NT2/D1 (cell line): Measurements from ENCODE around the gene SWT1.

Experiments used
- DNase-seq: peaks from one replicate; pipeline ENCODE4 v3.0.0-alpha.2; 2011; ENCODE audit warnings: low read depth, low spot score
- H3K27me3 ChIP-seq: 2 replicates; pipeline ENCODE4 v1.6.0; 2011; ENCODE audit warnings: mild to moderate bottlenecking; ENCODE audit not compliant: insufficient read length, insufficient read depth
- H3K36me3 ChIP-seq: 2 replicates; pipeline ENCODE4 v1.6.1; 2011; ENCODE audit warnings: mild to moderate bottlenecking, low read length, mixed read lengths; ENCODE audit not compliant: insufficient read depth, insufficient read length
- H3K4me1 ChIP-seq: 2 replicates; pipeline ENCODE4 v1.5.1; 2011; ENCODE audit not compliant: insufficient read depth, insufficient read length
- H3K4me3 ChIP-seq: 2 replicates; pipeline ENCODE4 v1.5.1; 2011; ENCODE audit warnings: low read depth; ENCODE audit not compliant: insufficient read length
- H3K9ac ChIP-seq: 2 replicates; pipeline ENCODE4 v1.6.0; 2011; ENCODE audit warnings: low read depth; ENCODE audit not compliant: insufficient read length
- H3K9me3 ChIP-seq: 2 replicates; pipeline ENCODE4 v1.5.1; 2011; ENCODE audit warnings: mild to moderate bottlenecking, low read length; ENCODE audit not compliant: insufficient read depth
- SUZ12 ChIP-seq: IDR thresholded peaks from 2 replicates; pipeline ENCODE4 v1.6.1; 2011; ENCODE audit not compliant: insufficient read length, insufficient read depth; ENCODE audit errors: extremely low read depth
- YY1 ChIP-seq: IDR thresholded peaks from 2 replicates; pipeline ENCODE4 v1.6.1; 2011; ENCODE audit not compliant: insufficient read length, insufficient read depth
- ZNF274 ChIP-seq: IDR thresholded peaks from 2 replicates; pipeline ENCODE4 v1.6.1; 2011; ENCODE audit warnings: mild to moderate bottlenecking, low read depth, low read length

The SWT1 gene

DNA sequence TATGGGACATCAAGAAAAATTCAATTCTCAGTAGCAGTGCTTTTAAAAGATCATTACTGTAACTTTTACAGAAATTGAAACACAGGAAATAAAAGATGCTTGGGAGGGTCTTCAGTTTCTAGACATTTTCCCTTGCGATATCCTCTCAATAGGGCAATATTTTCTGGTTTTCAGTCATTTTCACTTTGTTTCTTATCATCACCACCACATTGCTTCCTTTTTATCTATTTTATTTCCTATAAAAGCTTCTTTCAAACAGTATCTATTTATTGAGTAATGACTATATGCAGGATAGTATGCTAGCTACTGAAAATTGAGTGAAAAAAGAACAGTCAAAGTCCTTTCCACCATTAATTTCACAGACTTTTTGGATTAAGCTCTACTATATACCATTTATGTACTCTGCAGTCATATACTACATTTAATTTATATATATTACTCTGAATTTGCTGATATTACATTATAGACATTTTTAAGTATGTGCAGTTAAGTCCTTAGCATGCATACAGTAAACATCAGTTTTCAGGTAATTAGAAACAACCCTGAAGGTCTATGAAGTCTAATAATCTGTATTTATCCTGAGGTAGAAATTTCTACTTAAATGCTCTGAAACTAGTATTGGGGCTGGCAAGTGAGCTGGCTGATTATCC lies 18.9 kb upstream of the SWT1 start:
- no peak for DNase-seq
- no peaks in the 10 kb centered on the region for H3K27me3 ChIP-seq
- peaks cover 52% of the 10 kb centered on the region for H3K36me3 ChIP-seq
- no peak overlapping the region for H3K9ac ChIP-seq
- no peak overlapping the region for H3K4me3 ChIP-seq
- 0 out of 2 replicates have a peak, but pooled peaks cover 3% of the 10 kb centered on the region for H3K9me3 ChIP-seq
- TF ChIP-seq SUZ12 (no peak), ZNF274 (no peak), YY1 (no peak)
- no peaks in the 10 kb centered on the region for H3K4me1 ChIP-seq

DNA sequence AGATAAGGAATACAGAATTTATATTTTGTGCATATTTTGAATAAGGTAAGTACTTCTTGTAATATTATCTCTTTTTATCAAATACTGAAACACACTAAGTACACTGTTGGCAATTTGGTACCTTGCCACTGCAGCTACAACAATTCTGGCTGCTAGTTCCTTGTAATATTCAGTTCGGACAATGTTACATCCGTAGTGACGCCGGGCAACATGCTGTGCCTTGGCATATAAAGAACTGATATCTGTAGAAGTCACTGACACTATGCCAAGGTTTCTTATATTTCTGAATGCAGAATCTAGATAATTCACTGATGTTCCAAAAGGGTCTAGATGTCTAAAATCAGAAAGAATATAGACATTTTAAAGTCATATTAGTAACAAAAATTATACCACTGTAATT lies 17.7 kb upstream of the SWT1 start:
- H3K9me3 ChIP-seq = no peaks in the 10 kb centered on the region
- H3K36me3 ChIP-seq = peaks cover 54% of the 10 kb centered on the region
- H3K4me1 ChIP-seq = no peaks in the 10 kb centered on the region
- no peak for TF ChIP-seq SUZ12
- no peak for TF ChIP-seq ZNF274
- TF ChIP-seq YY1 = no peak
- no peak for DNase-seq
- H3K9ac ChIP-seq = no peak overlapping the region
- H3K27me3 ChIP-seq = no peaks in the 10 kb centered on the region
- H3K4me3 ChIP-seq = no peak overlapping the region

DNA sequence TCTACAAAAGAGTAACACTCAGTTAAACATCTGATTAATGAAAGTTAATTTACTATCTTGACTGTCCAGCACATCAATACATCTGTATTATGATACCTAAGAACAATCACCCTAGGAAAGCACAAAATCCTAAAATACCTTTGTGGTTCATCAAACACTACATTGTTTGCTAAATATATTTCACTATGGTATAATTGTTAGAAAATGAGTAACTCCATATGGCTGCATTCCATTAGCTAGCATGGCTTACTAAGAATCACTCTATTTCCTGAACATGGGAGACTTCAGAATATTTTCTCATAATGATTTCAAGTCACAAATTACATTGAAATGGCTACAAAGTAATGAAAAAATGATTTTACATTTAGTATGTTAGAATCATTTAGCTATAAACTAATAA lies 12.7 kb upstream of the SWT1 start:
- TF ChIP-seq ZNF274 (no peak), YY1 (no peak), SUZ12 (no peak)
- peaks cover 71% of the 10 kb centered on the region for H3K36me3 ChIP-seq
- no peaks in the 10 kb centered on the region for H3K27me3 ChIP-seq
- no peak for DNase-seq
- no peak overlapping the region for H3K9ac ChIP-seq
- H3K9me3 ChIP-seq = no peaks in the 10 kb centered on the region
- no peaks in the 10 kb centered on the region for H3K4me1 ChIP-seq
- no peak overlapping the region for H3K4me3 ChIP-seq

DNA sequence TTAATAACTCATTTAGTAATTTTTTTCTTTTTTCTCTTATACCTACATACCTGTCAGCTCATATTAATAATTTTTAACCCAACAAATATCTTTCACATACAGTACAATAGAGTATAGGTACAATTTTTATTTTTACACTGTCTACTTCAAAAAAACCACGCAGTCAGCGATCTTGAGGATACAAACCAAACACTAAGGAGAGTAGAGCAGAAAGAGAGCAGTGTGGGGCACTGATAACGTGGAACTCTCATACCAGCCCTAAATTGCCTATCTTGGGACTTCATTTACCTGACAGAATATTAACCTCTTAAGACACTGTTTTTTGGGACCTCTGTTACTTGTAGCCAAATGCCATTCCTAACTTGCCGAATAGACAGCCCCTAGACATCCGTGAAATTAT lies 5.8 kb upstream of the SWT1 start:
- Histone ChIP-seq H3K9ac (no peak overlapping the region), H3K9me3 (no peaks in the 10 kb centered on the region), H3K36me3 (peaks cover 53% of the 10 kb centered on the region), H3K4me3 (no peak overlapping the region), H3K27me3 (no peaks in the 10 kb centered on the region), H3K4me1 (no peaks in the 10 kb centered on the region)
- no peak for DNase-seq
- TF ChIP-seq SUZ12 (no peak), YY1 (no peak), ZNF274 (no peak)

DNA sequence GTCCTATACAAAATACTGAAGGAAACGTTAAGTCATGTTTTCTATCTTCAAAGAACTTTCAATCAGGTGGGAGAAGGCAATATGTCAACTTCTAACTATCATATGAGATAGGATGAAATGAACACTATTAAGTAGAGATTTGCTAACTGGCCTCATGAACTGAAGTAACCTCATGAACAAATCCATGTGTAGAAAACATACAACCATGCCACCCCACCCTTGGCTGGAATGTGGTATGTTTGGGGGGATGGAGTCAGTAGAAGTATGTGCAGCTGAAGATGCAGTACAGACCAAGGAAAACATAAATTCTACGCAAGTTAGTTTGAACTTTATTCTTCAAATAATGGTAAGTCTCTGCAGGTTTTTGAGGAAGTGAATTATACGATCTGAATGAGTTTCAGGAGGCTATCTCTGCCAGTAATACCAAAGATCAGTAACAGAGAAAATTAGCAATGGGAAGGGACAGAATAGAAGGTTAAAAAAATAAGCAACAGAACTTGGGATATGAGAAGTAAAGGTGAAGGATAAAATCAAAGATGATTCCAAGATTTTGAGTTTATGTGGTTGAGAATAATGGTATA lies 4.7 kb upstream of the SWT1 start:
- Histone ChIP-seq H3K9ac (no peak overlapping the region), H3K4me1 (no peaks in the 10 kb centered on the region), H3K9me3 (no peaks in the 10 kb centered on the region), H3K36me3 (peaks cover 42% of the 10 kb centered on the region), H3K4me3 (no peak overlapping the region), H3K27me3 (no peaks in the 10 kb centered on the region)
- no peak for DNase-seq
- TF ChIP-seq SUZ12 (no peak), ZNF274 (no peak), YY1 (no peak)

DNA sequence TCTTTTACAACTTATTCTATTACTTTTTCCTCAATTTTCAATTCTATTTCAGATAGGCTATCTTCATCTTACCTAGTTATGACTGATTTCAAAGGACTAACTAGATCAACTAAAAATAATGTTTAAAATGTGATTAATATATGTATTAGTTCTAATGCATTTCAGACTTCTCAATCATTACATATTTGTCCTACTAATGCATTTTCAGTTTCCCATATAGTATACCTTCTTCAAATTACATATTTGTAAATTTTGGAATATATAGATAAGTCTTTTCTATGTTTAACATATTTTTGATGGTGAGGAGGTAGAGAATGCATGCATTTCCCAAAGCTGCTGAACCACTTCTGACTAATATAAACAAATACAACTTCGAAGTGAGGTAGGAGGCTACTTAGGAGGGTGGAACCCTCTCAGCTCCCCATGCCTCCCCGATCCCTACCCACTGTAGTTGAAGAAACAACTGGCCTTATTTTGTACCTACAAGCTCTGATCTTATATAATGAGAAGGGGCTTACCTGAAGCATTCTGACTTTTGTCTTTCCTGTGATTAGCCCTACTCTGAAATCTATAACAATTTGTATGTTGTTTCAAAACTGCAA lies 2.0 kb upstream of the SWT1 start:
- H3K27me3 ChIP-seq = peaks cover 8% of the 10 kb centered on the region
- no peaks in the 10 kb centered on the region for H3K4me1 ChIP-seq
- no peak overlapping the region for H3K4me3 ChIP-seq
- H3K9me3 ChIP-seq = no peaks in the 10 kb centered on the region
- peaks cover 17% of the 10 kb centered on the region for H3K36me3 ChIP-seq
- DNase-seq = no peak
- no peak overlapping the region for H3K9ac ChIP-seq
- TF ChIP-seq ZNF274 (no peak), YY1 (no peak), SUZ12 (no peak)

DNA sequence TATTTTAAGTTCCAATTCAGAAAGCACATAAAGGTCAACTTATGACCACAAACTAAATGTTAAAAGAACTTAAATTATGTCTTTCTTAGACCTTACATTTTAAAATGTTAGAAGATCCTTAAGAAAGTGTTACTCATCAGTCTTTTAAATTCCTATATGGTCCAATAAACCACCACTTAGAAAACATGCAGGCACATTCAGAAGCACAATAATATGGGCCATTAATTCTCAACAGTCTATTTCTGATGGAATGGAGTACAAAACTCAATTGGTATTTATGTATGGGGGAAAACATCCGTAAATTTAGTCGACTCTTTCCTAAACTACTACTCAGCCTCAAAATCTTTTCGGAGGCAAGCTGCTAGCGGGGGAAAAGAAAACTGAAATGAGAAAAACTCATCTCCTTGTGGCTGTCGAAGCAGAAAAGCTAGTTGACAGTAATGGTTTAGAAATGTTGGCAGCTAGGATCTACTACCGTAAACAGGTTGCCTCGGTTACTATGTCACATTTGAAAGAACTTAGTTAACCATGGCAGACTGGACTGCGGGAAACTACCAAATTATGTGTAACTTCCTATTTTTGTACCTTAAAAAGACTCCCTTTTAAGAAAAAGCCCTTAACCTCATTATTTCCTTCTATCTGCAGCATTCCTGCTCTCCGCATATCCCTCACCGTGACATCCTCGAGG lies 1.2 kb upstream of the SWT1 start:
- Histone ChIP-seq H3K9me3 (no peaks in the 10 kb centered on the region), H3K36me3 (peaks cover 11% of the 10 kb centered on the region), H3K27me3 (peaks cover 8% of the 10 kb centered on the region), H3K4me1 (no peaks in the 10 kb centered on the region), H3K4me3 (peak overlapping the region; percentile 92), H3K9ac (peak overlapping the region; percentile 97)
- TF ChIP-seq ZNF274 (no peak), SUZ12 (no peak), YY1 (no peak)
- no peak for DNase-seq
